ENCODE results near the gene EPHX1.

EPHX1 gene

DNA sequence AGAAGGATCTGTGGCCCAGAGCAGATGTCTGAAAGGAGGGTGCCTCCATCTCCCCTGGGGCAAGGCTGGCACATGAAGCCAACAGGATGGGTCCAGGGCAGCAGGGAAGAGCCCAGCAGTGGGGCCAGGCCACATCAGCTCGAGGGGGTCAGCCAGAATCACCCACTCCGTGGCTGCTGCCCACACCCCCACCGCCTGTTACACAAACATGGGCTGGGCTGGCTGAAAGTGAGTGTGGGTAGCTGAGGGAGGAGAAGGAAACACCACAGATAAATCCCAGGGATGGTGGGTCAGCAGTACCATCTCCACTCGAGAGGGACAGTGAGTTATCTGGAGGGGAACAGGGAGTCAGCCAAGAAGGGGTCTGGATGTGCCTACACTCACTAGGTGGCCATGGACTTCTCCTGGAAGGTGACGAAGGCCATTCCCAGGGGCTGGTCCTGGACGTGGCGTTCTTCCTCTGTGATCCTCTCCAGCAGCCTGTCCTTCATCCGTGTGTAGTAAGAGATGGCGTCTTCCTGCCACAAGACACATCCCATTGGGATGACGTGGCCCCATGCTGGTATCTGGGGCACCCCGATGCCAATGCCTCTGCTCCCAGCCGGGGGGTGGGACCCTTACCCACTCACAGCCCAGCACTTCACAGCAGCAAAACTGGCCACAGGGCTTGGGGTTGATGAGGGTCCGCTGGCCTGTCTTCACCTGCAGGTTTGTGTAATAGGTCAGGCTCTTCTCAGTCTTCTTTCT lies 52.1 kb downstream of the EPHX1 start:
- DNase-seq (ENCODE audit: low read depth in 2 of 2) = no peak

DNA sequence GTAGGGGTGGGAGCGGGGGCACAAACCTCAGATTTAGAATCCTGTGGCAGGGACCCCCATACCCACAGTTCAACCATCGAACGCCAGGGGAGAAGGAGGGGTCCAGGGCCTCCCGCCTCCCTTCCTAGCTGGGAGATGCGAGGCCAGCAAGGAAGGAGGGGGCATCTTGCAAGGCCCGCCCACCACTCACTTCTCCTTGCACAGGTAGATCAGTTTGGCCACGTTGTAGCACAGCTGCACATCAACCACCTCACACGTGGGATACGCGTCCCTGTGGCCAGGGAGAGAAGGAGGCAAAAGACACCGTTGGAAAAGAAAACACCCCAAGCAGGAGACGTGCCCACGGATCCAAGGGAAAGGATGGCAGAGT lies 52.6 kb downstream of the EPHX1 start:
- DNase-seq (ENCODE audit: low read depth in 2 of 2) = no peak

DNA sequence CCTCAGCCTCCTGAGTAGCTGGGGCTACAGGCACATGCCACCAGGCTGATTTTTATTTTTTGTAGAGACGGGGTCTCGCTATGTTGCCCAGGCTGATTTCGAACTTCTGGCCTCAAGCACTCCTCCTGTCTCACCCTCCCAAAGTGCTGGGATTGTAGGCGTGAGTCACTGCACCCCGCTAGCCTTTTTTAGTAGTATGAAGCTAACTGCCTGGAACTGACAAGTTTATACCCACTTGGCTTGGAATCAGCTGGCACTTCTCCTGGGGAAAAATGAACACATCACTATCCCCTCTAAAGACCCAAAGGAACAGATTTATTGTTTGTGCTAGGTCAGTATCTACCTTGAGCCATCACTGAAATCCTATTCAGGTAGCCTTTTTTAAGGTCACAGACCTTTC lies 53.2 kb downstream of the EPHX1 start:
- no peak for DNase-seq (ENCODE audit: low read depth in 2 of 2)

DNA sequence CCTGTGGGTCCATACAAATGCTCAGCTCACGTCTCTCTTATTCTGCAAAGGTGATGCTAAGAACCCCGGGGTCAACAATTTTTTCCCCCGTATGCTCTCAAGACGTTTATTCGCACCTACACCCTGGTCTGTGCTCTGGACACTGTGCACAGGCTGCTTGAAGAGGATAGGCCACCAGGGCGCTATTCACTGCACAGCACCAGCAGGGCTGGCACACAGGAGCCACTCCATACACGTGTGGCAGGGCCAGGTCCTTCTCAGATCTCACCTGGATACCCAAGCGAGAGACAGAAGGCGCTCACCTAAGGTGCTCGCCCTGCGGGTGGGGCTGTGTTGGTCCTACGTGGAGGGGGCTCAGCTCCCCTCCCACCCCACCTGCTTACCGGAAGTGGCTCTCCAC lies 55.6 kb downstream of the EPHX1 start:
- DNase-seq (ENCODE audit: low read depth in 2 of 2) = no peak

DNA sequence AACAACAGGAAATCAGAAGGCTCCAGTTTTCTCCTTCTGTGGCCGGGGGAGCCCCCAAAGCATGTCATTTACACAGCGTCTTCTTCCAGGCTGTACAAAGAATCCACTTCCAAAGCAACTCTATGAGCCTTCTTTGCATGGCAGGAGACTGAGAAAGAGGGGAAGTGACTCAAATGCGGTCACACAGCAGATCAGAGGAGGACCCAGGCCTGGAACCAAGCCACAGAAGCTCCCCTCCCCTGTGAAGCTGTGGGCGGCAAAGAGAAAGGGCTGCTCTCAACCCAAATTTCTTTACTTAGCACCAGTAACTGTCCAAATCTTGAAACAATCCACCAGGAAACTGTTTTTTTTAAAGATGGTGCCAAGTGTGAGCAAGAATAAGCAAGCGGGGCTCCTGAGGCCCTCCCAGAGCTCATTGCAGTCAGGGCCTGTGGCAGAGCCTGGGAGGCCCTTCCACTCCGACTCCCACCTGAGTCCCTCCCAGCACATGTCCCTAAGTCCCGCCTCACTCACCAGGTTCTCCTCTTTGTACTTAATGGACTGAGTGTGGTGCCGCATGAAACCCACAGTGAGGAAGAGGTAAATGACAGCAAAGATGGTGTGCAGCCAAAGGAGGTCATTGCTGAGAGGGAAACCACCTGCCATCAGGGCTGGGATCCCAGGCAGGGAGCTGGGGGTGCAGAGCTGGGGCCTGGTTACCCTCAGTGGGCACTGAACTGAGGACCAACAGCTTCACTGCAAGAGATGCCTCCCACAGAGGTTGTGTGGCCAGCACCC lies 56.3 kb downstream of the EPHX1 start:
- DNase-seq (ENCODE audit: low read depth in 2 of 2) = peak; percentile 49 to 73

DNA sequence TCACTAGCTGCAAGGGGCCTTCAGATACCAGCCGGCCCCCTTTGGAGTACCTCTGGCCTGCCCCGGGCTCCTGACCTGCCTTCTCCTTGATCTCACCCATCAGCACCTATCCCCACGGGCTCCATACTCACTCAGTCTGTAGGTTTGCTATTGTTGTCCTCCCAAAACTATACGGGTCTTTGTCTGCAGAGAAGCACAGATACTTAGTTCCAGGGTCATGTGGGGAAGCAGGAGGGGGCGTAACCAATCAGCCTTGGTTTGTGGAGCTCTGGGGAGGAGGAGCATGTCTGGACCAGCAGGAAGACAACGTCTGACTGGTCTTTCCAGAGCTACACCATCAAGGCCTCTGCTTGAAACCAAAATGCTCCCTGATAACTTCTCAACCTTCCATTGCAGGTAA lies 57.1 kb downstream of the EPHX1 start:
- DNase-seq (ENCODE audit: low read depth in 2 of 2) = no peak

DNA sequence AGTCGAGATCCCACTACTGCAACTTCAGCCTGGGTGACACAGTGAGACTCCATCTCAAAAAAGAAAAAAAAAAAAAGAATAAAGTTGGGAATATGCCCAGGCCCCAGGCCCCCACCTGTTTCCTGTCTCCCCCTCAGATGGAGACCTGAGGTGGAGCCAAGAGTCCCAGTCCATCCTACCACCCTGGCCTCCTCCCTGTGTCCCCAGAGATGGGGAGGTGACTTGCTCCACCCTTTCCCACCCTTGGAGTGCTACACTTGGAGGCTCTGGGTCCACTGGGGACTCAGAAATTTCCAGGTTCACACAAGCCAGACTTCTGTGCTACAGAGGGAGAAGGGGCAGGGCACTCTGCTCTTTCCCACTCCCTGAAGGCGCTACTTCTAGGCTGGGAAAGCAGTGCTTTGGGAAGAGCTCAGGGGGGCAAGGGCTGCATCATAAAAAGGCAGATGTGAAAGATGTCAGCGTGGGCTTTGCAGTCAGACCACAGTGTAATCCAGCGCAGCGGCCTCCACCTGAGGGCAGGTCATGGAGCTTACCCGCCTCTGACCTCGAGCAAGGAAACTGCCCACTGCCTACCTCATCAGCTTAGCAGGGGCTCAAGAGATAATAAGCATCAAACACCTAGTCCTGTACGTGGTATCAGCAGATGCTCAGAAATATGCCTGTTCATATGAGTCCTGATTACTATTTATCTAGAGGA lies 58.9 kb downstream of the EPHX1 start:
- no peak for DNase-seq (ENCODE audit: low read depth in 2 of 2)

DNA sequence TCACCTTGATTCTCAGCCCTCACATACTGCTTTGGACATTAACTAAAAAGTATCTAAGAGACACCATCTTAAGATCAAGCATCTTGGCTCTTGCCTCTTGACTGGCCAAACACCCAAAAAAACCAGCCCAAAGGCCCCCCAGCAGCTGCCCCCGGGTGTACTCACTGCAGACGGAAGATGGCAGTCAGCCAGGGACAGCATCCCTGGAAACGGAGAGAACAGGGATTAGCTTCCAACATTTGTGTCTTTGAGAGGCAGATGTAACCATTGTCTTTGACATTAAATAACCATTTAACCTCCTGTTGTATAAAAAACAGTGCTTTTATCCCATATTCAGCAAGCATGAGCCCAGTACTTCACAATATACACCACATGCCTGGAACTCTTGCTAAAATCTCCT lies 61.0 kb downstream of the EPHX1 start:
- DNase-seq (ENCODE audit: low read depth in 2 of 2) = no peak

DNA sequence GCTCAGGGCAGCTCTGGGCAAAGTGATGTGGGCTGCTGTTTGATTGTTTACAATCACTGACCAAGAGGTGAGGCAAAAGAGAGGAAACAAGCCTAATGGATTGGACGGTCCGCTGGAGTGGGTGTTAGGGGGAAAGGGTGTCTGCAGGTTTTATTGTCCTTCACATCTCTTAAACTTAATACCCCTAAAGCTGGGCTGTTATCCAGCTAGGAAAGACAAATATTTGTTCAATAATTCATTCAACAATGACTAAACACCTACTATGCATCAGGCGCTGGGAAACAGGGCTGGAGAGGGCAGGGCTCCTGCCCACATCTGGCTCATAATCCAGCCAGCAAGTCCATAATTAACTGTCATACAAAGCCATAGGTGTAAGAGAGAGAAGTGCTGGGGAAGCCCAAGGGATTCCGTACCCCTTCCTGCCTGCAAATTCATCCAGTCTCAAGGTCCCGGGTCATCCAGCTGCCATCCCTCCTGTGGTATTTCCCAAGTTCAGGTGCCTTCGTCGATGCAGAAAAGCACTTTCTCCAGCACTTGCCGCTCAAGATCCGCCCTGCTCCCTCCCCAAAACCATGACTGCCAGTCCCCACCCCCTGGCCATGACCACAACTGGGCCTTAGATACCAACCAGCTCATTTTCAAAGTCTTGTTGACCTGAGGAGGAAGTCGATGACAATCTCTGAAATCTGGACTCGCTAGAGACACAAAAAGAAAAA lies 61.6 kb downstream of the EPHX1 start:
- DNase-seq (ENCODE audit: low read depth in 2 of 2) = no peak

DNA sequence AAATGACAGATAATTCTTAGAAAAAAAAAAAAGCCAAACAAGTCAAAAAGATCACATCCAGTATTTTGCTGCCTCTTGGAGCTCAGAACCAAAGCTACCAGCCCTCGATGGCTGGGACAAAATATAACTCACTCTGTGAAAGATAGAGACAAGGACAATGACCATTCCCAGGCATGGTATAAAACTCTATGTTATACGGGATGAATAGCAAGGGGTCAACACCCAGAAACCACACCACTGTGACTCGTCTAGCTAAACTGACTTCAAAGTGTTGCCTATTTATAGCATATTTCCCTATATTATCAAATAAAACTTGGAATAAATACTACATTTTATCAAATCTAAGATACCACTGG lies 62.1 kb downstream of the EPHX1 start:
- no peak for DNase-seq (ENCODE audit: low read depth in 2 of 2)

DNA sequence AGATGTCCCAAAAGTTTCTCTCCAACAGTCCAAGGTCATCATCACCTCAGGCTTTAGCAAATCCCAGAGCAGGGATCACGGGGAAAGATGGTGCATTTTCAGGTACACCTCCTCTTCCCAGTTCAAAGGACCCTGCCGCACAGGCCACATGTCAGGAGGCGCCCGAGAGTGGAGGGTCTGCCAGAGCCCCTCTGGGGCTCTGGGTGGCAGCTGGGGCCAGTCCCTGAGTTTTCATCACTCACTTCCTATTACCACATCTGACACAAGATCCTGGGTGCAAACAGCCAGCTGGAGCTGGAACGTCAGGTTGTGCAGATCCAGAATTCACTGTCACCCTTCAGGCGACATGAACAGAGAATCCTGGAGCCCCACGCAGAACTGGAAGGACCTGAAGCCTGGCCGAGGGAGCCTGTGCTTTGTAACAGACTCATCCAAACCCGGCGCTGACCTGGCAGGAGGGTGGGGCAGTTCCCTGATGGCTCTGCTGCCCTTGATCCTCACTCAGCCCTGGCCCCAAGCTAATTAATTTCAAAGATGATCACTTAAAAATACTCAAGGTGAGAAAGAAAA lies 63.4 kb downstream of the EPHX1 start:
- DNase-seq (ENCODE audit: low read depth in 2 of 2) = no peak

DNA sequence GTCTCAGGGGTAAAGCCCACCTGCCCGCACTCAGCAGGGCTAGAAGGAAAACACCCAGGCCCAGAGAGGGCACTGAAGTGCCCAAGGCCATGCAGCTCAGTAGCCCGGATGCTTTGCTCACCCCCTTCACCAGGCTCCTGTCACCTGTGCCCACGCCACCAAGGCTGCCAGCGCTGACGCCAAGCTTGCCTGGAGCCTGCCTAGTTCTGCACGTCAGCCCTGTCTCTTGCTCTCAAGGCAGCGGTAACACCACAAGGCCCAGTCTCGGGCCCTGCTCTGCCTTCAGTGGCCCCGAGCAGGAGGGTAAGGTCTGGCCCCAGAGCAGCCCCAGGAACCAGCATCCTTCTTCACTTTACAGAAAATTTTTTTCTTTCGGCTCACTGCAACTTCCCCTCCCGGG lies 64.5 kb downstream of the EPHX1 start:
- no peak for DNase-seq (ENCODE audit: low read depth in 2 of 2)

DNA sequence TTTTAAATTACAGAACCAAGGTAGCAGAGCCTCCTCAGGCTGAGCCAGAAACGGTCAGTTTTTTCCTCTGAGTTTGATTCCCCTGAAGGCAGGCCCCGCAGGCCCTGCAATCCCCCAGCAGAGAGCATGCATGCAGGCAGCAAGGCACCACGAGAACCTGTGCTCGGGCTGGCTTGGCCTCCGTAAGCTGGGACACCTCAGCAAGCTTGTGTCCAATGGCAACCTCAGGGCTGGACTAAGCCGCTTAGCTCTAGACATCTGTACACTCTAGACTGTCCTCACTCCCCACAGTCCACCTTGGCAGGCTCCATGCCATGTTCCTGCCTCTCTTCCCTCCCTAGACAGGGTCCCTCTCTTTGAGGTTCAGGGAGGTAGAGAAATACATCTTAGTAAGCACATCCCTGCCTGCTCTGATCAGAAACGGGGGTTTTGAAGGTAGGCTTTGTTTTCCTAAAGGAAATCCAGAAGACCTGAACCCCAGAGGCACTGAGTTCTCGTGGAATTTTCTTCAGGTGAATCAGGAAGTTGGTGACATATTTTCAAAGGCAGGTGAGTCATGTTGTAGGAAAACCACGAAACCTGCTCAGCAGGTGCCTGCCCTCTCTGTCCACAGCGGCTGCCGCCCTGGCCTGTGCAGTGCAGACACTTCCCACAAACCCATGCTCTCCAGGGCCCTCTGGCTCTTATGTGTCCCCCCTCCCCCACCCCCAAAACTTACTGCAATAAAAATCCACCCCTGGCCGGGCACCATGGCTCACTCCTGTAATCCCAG lies 65.3 kb downstream of the EPHX1 start:
- no peak for DNase-seq (ENCODE audit: low read depth in 2 of 2)

DNA sequence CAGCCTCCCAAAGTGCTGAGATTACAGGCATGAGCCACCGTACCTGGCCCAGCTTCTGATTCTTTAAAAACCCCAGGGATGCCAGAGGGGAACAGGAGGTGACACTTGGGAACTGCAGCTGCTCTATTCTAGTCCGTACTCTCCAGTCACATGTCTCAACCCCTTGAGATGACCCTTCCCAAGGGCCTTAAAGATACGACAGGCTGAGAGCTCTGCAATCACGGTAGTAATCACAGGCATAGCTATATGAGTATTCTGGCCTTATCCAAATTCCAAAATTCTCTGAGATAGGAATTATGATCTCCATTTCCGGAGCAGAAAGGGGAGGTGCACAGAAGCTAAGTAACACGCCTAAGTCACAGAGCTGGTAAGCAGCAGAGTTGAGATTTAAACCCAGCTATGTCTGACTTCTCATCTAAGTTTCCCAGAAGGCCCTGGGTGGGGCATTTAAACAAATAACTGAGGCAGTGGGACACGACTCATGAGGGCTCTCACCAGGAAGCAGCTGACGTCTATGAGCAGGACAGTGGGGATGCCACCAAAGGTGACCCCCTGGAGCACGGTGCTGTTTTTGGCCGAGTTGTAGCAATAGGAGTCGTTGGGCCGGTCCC lies 67.1 kb downstream of the EPHX1 start:
- DNase-seq (ENCODE audit: low read depth in 2 of 2) = no peak

DNA sequence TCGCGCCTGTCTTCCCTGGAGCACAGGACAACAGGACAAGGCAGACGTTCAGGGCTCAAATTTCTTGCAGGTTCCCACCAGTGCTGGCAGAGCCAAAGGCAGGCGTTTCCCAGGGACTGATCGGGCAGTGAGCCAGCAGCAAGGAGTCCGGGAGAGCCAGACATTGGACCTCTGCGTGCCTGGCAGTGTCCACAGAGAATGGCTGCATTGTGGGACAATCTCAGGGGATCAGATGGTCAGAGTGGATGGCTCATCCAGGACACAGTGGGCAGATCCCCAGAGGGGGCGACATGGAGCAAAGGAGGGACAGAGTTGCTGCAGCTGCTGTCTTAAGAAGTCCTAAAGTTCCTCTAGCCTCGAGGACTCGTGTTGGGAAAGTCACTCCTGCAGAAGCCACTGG lies 67.7 kb downstream of the EPHX1 start:
- no peak for DNase-seq (ENCODE audit: low read depth in 2 of 2)

DNA sequence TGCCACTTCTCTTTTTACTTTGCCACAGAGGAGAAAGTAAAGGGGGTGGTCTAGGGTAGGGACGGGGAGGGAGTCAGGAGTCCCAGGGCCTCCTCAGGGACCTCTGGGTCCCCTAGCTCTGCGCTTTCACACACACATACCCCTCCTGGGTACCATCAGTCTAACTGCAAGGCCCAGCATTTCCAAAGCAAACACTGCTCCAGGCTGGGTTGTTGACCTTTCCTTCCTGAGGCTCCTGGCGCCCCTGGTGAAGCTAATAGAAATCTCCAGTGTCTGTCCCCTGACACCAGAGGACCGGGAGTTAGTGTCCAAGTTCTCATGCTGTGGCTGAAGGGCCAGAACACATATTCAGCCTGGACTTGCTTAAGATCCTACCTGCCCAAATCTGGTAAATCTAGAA lies 68.4 kb downstream of the EPHX1 start:
- DNase-seq (ENCODE audit: low read depth in 2 of 2) = no peak

DNA sequence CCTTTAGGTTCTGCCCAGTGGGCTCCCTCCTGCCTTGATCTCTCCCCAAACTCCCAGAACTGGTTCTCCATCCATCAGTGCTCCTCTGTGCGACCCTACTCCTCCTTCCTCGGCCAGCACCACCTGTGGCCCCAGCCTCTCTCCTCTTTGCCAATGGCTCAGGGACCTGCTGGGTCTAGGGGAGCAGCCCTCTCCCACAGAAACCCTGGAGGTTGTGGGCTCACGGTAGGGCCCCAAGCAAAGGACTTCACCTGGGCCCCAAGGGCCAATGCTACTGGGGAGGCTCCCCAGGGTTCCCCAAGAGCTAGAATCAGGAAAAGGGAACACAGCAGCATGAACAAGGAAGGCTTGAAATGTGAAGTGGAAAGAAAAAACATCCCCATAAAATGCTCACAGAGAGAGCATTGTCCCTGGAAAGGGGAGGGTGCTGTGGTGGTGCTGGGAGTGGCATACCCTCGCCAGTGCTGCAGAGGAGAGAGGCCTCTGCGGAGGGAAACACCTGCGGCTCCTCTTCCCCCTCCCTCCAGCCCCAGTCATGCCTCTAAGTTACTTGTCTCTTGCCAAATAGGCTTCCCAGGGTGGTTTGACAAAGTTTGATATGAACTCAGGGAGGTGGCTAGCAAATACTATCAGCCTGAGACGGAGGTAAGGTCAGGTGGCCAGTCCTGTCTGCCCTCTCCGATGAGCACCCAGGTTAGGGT lies 69.7 kb downstream of the EPHX1 start:
- no peak for DNase-seq (ENCODE audit: low read depth in 2 of 2)

DNA sequence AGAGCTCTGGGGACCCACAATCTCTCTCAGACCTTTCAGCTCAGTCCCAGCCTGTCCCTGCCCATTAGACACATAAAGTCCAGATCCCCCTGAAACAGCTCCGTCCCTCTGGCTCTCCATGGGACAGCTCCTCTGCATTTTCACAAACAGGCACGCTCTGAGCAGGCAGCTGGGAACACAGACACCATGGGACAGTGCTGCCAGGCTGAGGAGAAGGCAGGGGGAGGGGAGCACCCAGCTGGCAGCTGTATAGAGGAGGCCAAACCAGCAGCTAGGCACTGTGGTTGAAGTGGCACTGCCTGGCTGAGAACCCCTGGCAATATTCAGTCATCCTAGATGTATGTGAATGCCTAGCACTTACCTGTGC lies 70.3 kb downstream of the EPHX1 start:
- no peak for DNase-seq (ENCODE audit: low read depth in 2 of 2)

DNA sequence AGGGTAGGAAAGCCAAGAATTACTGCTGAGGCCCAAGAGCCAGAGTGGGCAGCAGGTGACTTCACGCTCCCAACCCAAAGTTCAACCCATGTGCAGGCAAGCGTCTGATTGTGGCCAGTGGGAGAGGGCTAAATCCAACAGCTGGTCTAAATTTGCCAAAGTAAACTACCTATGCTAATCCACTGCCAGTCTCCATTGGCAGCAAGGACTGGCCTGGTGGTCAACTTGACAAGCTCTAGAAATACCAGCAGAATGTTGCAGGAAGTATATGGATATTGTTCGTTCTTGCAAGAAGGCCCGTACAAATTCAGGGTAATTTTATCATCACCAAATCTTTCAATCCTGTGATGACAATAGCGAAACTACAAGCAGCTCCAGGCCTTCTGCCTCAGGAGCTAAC lies 70.7 kb downstream of the EPHX1 start:
- DNase-seq (ENCODE audit: low read depth in 2 of 2) = no peak
